Gastroesophageal sphincter (tissue), 4 donors: ENCODE measurements around the gene UBE2M. TPM values are rescaled to one million over a fixed set of nuclear protein-coding genes. Genes with fewer than 3 reads are reported as not detected.

Experiments used
- ATAC-seq: fragments of 150-250 bp; one replicate; pipeline ENCODE4 v1.9.1; 2016; ENCODE audit warnings: mild to moderate bottlenecking, moderate library complexity
- H3K27ac ChIP-seq, 4 donors: fragments of 200-600 bp; sonication (generic) in 3 of 4; 1 replicate in 3 of 4; 2 replicates in 1 of 4; pipeline ENCODE4 v1.5.1; 2016 to 2019
- H3K27me3 ChIP-seq: fragments of 200-600 bp; sonication (generic); one replicate; pipeline ENCODE4 v1.5.1; 2019
- H3K36me3 ChIP-seq, 2 donors: fragments of 200-600 bp; sonication (generic); one replicate each; pipeline ENCODE4 v1.5.1; 2019; ENCODE audit warnings: control low read depth in 1 of 2
- H3K4me1 ChIP-seq, 3 donors: fragments of 200-600 bp; sonication (generic); 1 replicate in 2 of 3; 2 replicates in 1 of 3; pipeline ENCODE4 v1.5.1; 2016 to 2019; ENCODE audit warnings: control low read depth in 2 of 3
- H3K4me3 ChIP-seq, 2 donors: fragments of 200-600 bp; sonication (generic); one replicate each; pipeline ENCODE4 v1.5.1; 2019; ENCODE audit warnings: mild to moderate bottlenecking in 1 of 2, moderate library complexity in 1 of 2
- H3K9me3 ChIP-seq, 3 donors: fragments of 200-600 bp; sonication (generic); one replicate each; pipeline ENCODE4 v1.5.1; 2017 to 2019; ENCODE audit warnings: control low read depth in 2 of 3
- EP300 ChIP-seq: sonication (generic); formaldehyde crosslinking; IDR thresholded peaks from one replicate; pipeline ENCODE4 v1.6.1; 2017; ENCODE audit warnings: antibody characterized with exemption, mild to moderate bottlenecking
- POLR2A ChIP-seq, 2 donors: fragments of 450-650 bp; IDR thresholded peaks; one replicate each; pipeline ENCODE4 v1.6.1; 2017; ENCODE audit warnings: antibody characterized with exemption in 2 of 2, mild to moderate bottlenecking in 2 of 2, moderate library complexity in 1 of 2
- POLR2AphosphoS5 ChIP-seq: sonication (generic); formaldehyde crosslinking; IDR thresholded peaks from one replicate; pipeline ENCODE4 v1.6.1; 2017; ENCODE audit warnings: antibody characterized with exemption
- WGBS, 2 donors: methylation state at CpG; one replicate each; pipeline ENCODE4 v1.1.5; 2018; ENCODE audit warnings: low coverage in 1 of 2; 5-methylcytosine and 5-hydroxymethylcytosine counted together
- total RNA-seq, 4 donors: library from RNA; depleted of rRNA; stranded (reverse); fragments of >200 nt; gene quantifications; one replicate each; pipeline ENCODE4 v1.1.0, GENCODE V29; 2016
- TF ChIP-seq, protein P1 (sequence below), 4 experiments: fragments of 200-600 bp in 2 of 4; fragments of 450-650 bp in 2 of 4; sonication (generic) in 1 of 4; IDR thresholded peaks; one replicate each; pipeline ENCODE4 v1.5.1; 2017 to 2019; ENCODE audit warnings: antibody characterized with exemption in 4 of 4, mild to moderate bottlenecking in 2 of 4, moderate library complexity in 2 of 4

The UBE2M gene
- total RNA-seq, 4 donors from 2014 or later: 28.1 to 43.6 (median 37.8) TPM

DNA sequence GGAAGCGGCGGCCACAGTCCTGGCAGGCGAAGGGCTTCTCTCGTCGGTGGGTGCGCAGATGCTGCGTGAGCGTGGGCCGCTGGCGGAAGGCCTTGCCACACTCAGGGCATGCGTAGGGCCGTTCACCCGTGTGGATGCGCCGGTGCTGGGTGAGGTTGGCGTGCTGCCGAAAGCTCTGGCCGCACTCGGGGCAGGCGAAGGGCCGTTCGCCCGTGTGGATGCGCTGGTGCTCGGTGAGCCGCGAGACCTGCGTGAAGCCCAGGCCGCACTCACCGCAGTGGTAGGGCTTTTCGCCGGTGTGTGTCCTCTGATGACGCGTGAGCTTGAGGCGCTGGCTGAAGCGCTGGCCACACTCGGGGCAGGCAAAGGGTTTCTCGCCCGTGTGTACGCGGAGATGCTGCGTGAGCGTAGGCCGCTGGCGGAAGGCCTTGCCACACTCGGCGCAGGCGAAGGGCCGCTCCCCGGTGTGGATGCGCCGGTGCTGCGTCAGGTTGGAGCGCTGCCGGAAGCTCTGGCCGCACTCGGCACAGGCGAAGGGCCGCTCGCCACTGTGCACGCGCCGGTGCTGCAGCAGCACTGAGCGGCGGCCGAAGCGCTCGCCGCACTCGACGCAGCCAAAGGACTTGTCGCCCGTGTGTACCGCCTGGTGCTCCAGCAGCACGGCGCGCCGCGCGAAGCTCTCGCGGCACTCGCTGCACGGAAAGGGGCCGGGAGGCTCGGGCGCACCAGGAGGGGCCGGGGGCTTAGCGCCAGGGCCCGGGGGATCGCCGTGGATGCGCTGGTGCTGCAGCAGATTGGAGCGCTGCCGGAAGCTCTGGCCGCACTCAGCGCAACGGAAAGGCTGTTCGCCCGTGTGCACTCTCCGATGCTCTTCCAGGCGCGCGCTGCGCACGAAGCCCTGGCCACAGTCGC, 4.0 kb upstream of the UBE2M start:
- Histone ChIP-seq H3K9me3 (no peaks in the 10 kb centered on the region), H3K4me1 (peaks cover 0 to 52% (median 31%) of the 10 kb centered on the region in 3 donors), H3K36me3 (peaks cover 0 to 13% of the 10 kb centered on the region in 2 donors), H3K27ac (peak overlapping the region; percentile 1 to 81 (median 74)), H3K27me3 (no peaks in the 10 kb centered on the region), H3K4me3 (peak overlapping the region; percentile 26 to 54)
- TF ChIP-seq EP300: no peak
- no peak for TF ChIP-seq POLR2A (IDR thresholded peaks at IDR 0.05)
- TF ChIP-seq, protein P1, sequence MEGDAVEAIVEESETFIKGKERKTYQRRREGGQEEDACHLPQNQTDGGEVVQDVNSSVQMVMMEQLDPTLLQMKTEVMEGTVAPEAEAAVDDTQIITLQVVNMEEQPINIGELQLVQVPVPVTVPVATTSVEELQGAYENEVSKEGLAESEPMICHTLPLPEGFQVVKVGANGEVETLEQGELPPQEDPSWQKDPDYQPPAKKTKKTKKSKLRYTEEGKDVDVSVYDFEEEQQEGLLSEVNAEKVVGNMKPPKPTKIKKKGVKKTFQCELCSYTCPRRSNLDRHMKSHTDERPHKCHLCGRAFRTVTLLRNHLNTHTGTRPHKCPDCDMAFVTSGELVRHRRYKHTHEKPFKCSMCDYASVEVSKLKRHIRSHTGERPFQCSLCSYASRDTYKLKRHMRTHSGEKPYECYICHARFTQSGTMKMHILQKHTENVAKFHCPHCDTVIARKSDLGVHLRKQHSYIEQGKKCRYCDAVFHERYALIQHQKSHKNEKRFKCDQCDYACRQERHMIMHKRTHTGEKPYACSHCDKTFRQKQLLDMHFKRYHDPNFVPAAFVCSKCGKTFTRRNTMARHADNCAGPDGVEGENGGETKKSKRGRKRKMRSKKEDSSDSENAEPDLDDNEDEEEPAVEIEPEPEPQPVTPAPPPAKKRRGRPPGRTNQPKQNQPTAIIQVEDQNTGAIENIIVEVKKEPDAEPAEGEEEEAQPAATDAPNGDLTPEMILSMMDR (IDR thresholded peaks at IDR 0.05): no peak
- TF ChIP-seq POLR2AphosphoS5: peak; percentile 25
- ATAC-seq: no peak
- no CpG with 5 or more reads among the region's 107 CpGs for WGBS, 2 donors

- TF ChIP-seq, protein P1 (IDR thresholded peaks at IDR 0.05): no peak
- TF ChIP-seq POLR2A (IDR thresholded peaks at IDR 0.05): no peak
- no peak for TF ChIP-seq POLR2AphosphoS5
- no peak for TF ChIP-seq EP300
- peaks cover 6 to 61% (median 39%) of the 10 kb centered on the region in 3 donors for H3K4me1 ChIP-seq
- H3K36me3 ChIP-seq: peaks cover 0 to 12% of the 10 kb centered on the region in 2 donors
- peak overlapping the region; percentile 26 to 54 for H3K4me3 ChIP-seq
- WGBS, 2 donors: 60% methylated on average over 4 of the region's 16 CpGs; no CpG with 5 or more reads in 1 of the 2 donors
- no peaks in the 10 kb centered on the region for H3K9me3 ChIP-seq
- H3K27ac ChIP-seq: peak overlapping the region in 3 of 4 donors; percentile 73 to 81 (median 76)
- H3K27me3 ChIP-seq: no peaks in the 10 kb centered on the region
- no peak for ATAC-seq
Observed at GRCh38 chr19:58561373-58562121, 3.1 kb upstream of the UBE2M start.

DNA sequence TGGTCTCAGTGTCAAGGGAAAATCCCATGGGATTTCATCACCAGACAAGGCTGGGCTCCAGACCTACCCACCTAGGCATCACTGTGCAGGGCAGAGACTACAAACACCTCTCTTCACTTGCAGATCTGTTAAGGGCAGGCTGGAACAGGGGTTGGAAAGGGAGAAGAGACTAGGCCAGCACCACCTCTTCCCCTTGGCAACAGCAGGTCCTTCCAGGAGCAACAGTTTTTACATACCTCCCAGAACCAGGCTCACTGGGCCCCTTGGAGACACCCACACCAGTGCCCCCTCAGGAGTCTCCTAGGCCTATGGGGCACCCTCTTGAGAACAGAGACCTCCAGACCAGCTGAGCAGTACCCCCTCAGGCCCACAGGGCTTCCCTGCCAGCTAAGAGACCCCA, 2.5 kb upstream of the UBE2M start:
- H3K4me1 ChIP-seq: peaks cover 6 to 67% (median 45%) of the 10 kb centered on the region in 3 donors

GRCh38 chr19:58560007-58560887, 1.8 kb upstream of the UBE2M start:
- WGBS, 2 donors: 91% methylated on average over 4 of the region's 8 CpGs; no CpG with 5 or more reads in 1 of the 2 donors
- TF ChIP-seq EP300 (no peak), POLR2A (IDR thresholded peaks at IDR 0.05) (no peak)
- Histone ChIP-seq H3K27ac (peak overlapping the region; percentile 88 to 100 (median 100)), H3K9me3 (no peaks in the 10 kb centered on the region), H3K36me3 (peaks cover 0 to 18% of the 10 kb centered on the region in 2 donors), H3K27me3 (no peaks in the 10 kb centered on the region), H3K4me1 (peaks cover 6 to 74% (median 52%) of the 10 kb centered on the region in 3 donors), H3K4me3 (peak overlapping the region in 1 of 2 donors; percentile 91)
- ATAC-seq: no peak

More for the DNA sequence above, 2.5 kb upstream of the UBE2M start:
- Histone ChIP-seq H3K9me3 (no peaks in the 10 kb centered on the region), H3K27ac (no peak overlapping the region), H3K36me3 (peaks cover 0 to 14% of the 10 kb centered on the region in 2 donors), H3K4me3 (no peak overlapping the region), H3K27me3 (no peaks in the 10 kb centered on the region)
- no peak for ATAC-seq
- TF ChIP-seq POLR2AphosphoS5: no peak
- TF ChIP-seq, protein P1 (IDR thresholded peaks at IDR 0.05): peak in 1 of 4 experiments; percentile 6
